ENCODE measurements around the gene DNM1.

DNA sequence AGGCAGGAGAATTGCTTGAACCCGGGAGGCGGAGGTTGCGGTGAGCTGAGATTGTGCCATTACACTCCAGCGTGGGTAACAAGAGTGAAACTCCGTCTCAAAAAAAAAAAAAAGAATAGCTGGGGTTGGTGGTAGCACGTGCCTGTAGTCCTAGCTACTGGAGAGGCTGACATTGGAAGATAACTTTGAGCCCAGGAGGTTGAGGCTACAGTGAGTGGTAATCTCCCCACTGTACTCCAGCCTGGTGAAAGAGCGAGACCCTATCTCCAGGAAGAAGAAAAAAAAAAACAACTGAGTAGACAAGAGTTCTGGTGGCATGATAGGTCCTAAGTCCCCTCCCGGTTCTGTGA lies 46.4 kb downstream of the DNM1 start:
- TF ChIP-seq, protein P1, sequence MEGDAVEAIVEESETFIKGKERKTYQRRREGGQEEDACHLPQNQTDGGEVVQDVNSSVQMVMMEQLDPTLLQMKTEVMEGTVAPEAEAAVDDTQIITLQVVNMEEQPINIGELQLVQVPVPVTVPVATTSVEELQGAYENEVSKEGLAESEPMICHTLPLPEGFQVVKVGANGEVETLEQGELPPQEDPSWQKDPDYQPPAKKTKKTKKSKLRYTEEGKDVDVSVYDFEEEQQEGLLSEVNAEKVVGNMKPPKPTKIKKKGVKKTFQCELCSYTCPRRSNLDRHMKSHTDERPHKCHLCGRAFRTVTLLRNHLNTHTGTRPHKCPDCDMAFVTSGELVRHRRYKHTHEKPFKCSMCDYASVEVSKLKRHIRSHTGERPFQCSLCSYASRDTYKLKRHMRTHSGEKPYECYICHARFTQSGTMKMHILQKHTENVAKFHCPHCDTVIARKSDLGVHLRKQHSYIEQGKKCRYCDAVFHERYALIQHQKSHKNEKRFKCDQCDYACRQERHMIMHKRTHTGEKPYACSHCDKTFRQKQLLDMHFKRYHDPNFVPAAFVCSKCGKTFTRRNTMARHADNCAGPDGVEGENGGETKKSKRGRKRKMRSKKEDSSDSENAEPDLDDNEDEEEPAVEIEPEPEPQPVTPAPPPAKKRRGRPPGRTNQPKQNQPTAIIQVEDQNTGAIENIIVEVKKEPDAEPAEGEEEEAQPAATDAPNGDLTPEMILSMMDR (IDR thresholded peaks at IDR 0.05): no peak
- TF ChIP-seq POLR2A (IDR thresholded peaks at IDR 0.05): no peak
